Measurements from ENCODE around the gene ZBTB17.

DNA sequence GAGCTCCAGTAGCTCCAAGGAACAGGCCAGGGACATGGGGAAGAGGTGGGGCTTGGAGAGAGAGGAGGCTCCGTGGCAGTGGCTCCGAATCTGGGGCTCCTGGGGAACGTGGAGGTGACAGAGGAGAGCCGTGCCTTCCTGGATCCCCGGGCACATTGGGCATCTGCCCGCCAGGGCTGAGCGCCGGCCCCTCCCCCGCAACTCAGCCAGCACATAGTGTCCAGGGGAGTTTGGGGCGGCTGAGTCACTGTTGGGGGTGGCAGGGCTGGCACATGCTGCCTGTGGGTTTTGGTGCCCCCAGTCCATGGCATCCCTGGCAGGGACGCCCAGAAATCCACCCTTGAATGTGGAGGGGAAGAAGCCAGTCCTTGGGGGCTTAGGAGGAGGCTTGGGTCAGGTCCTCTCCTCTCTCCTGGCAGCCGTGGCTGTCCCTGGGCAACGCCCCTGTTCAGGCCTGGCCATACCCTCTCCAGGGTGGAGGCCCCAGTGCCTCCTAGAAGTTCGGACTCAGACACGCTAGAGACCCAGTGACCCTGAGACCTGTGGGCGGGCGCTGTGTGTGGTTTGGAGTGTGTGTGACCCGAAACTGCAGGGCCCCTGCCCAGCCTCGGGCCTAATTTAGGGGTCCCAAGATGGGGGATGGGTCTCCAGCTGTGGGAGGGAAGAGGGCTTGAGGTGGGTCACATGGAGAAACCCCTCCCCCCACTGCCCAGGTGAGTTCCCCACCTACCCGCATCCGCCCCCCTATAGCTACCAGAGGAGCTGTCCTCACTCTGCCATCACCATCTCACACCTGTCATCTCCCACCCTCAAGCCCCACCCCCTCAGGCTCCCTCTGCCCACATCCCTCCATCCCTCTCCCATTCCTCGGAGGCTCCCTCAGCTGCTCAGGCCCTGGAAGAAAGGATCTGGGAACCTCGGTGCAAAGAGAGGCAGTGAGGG lies 40.3 kb upstream of the ZBTB17 start:
- TF ChIP-seq, protein P1, sequence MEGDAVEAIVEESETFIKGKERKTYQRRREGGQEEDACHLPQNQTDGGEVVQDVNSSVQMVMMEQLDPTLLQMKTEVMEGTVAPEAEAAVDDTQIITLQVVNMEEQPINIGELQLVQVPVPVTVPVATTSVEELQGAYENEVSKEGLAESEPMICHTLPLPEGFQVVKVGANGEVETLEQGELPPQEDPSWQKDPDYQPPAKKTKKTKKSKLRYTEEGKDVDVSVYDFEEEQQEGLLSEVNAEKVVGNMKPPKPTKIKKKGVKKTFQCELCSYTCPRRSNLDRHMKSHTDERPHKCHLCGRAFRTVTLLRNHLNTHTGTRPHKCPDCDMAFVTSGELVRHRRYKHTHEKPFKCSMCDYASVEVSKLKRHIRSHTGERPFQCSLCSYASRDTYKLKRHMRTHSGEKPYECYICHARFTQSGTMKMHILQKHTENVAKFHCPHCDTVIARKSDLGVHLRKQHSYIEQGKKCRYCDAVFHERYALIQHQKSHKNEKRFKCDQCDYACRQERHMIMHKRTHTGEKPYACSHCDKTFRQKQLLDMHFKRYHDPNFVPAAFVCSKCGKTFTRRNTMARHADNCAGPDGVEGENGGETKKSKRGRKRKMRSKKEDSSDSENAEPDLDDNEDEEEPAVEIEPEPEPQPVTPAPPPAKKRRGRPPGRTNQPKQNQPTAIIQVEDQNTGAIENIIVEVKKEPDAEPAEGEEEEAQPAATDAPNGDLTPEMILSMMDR (conservative IDR thresholded peaks at IDR 0.05; ENCODE audit: low read length) = no peak
- TF ChIP-seq EZH2phosphoT487 (IDR thresholded peaks at IDR 0.05; ENCODE audit: borderline replicate concordance) = no peak

All from Loucy (cell line).